PFSK-1 (cell line): ENCODE results near the gene RUNX1.

Source experiments
- POLR2AphosphoS5 ChIP-seq: IDR thresholded peaks from 2 replicates; pipeline ENCODE4 v1.6.1; 2012; ENCODE audit warnings: low read depth, mild to moderate bottlenecking, control low read depth, low read length, moderate library complexity
- TF ChIP-seq, protein P1 (sequence below), 2 experiments: IDR thresholded peaks; 2 replicates each; pipeline versions ENCODE4 v1.6.1 to v1.8.0; 2011 to 2012; ENCODE audit warnings: low read depth in 2 of 2, low read length in 2 of 2, control low read depth in 1 of 2, inconsistent platforms in 1 of 2, mild to moderate bottlenecking in 1 of 2, moderate library complexity in 1 of 2; ENCODE audit not compliant: insufficient read depth in 1 of 2

DNA sequence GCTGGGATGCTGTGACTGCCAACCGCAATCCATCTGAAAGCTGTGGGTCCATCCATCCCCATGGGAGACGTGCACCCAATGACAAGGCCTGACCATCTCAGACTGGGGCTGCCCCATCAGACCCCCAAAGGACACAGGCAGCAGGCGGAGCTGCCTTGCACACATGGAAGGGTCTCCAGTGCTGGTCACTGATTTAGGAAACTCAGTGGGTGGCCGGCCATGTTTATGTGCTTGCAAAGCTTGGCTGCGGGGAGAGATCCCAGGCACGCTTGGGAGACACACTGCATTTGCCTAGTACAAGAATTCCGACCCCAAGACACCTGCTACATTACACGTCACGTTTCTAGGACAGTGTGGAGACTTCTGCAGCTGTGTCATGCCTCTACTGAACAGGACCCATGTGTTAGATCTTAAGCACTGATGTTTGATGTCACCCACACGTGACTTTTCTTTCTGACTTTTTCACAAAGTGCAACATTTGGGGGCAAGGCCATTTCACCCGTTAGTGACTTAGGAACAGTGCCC, 198.9 kb downstream of the RUNX1 start:
- no peak for TF ChIP-seq POLR2AphosphoS5
- TF ChIP-seq, protein P1, sequence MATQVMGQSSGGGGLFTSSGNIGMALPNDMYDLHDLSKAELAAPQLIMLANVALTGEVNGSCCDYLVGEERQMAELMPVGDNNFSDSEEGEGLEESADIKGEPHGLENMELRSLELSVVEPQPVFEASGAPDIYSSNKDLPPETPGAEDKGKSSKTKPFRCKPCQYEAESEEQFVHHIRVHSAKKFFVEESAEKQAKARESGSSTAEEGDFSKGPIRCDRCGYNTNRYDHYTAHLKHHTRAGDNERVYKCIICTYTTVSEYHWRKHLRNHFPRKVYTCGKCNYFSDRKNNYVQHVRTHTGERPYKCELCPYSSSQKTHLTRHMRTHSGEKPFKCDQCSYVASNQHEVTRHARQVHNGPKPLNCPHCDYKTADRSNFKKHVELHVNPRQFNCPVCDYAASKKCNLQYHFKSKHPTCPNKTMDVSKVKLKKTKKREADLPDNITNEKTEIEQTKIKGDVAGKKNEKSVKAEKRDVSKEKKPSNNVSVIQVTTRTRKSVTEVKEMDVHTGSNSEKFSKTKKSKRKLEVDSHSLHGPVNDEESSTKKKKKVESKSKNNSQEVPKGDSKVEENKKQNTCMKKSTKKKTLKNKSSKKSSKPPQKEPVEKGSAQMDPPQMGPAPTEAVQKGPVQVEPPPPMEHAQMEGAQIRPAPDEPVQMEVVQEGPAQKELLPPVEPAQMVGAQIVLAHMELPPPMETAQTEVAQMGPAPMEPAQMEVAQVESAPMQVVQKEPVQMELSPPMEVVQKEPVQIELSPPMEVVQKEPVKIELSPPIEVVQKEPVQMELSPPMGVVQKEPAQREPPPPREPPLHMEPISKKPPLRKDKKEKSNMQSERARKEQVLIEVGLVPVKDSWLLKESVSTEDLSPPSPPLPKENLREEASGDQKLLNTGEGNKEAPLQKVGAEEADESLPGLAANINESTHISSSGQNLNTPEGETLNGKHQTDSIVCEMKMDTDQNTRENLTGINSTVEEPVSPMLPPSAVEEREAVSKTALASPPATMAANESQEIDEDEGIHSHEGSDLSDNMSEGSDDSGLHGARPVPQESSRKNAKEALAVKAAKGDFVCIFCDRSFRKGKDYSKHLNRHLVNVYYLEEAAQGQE (IDR thresholded peaks at IDR 0.05; ENCODE audit: insufficient read depth in 1 of 2, low read depth in 2 of 2, low read length in 2 of 2), result no peak
